ENCODE measurements around the gene AGT. TPM values are rescaled to one million over a fixed set of nuclear protein-coding genes. Genes with fewer than 3 reads are reported as not detected.
"Not testable (repeated sequence)": the region's sequence is repeated elsewhere in the genome, so short reads cannot be mapped to it uniquely, and the experiment has no call there.

Gene AGT
- total RNA-seq, 3 donors from 2014 or later (not counting 1 experiment from before 2014, with no cell fraction given) = not detected

DNA sequence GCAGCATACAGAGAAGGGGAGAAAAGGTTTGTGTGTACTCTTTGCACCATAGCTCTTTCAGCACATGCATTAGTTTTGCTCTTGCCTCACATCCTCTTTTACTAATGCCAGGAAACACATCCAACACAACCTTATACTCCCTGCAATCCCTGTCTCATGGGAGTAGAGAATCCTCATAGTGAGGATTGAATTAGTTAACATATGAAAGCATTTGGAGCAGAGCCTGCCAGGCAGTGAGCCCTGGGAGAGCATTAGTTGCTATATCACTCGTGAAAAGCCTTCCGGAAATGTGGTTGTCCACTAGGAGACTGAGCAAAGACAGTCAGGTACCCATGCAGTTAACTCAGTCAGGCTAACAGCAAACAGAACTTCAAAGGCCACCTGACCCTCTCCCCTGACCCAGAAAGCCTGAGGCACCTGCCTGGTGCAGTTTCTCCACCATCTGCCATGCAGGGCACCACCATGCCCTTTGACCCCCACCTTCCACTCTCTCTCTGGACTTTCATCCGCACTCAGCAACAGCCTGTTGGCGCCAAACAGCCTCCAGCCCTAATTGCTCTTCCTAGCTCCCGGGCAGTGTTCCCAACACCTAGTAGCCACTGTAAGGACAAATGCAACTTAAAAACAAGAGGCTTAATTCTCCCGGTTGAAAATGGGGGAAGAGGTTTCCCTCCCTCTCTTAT is 14.9 kb upstream of the AGT start:
- no peak overlapping the region for H3K4me3 Mint-ChIP-seq
- H3K4me3 ChIP-seq (ENCODE audit: low read length) = no peak overlapping the region
- ATAC-seq (no peak), DNase-seq (no peak)
- no peaks in the 10 kb centered on the region for H3K4me1 Mint-ChIP-seq
- TF ChIP-seq, protein P1, sequence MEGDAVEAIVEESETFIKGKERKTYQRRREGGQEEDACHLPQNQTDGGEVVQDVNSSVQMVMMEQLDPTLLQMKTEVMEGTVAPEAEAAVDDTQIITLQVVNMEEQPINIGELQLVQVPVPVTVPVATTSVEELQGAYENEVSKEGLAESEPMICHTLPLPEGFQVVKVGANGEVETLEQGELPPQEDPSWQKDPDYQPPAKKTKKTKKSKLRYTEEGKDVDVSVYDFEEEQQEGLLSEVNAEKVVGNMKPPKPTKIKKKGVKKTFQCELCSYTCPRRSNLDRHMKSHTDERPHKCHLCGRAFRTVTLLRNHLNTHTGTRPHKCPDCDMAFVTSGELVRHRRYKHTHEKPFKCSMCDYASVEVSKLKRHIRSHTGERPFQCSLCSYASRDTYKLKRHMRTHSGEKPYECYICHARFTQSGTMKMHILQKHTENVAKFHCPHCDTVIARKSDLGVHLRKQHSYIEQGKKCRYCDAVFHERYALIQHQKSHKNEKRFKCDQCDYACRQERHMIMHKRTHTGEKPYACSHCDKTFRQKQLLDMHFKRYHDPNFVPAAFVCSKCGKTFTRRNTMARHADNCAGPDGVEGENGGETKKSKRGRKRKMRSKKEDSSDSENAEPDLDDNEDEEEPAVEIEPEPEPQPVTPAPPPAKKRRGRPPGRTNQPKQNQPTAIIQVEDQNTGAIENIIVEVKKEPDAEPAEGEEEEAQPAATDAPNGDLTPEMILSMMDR (IDR thresholded peaks at IDR 0.05) = no peak
- no peak overlapping the region for H3K27ac Mint-ChIP-seq
- intact Hi-C loops (cut with micrococcal nuclease) = no loop called here
- H3K4me1 ChIP-seq (ENCODE audit: control insufficient read depth, insufficient read depth, low read length) = no peaks in the 10 kb centered on the region
- H3K9me3 Mint-ChIP-seq = no peaks in the 10 kb centered on the region
- H3K27me3 ChIP-seq (ENCODE audit: control insufficient read depth, insufficient read depth, low read length) = no peaks in the 10 kb centered on the region
- H3K36me3 ChIP-seq (ENCODE audit: control insufficient read depth, insufficient read depth, low read length) = no peaks in the 10 kb centered on the region
- 84% methylated on average over 5 of the region's 6 CpGs for WGBS (ENCODE audit: insufficient coverage)
- no peaks in the 10 kb centered on the region for H3K36me3 Mint-ChIP-seq
- peaks cover 3 to 26% of the 10 kb centered on the region in 2 donors for H3K27me3 Mint-ChIP-seq (ENCODE audit: low read depth in 2 of 2)
- no peak overlapping the region for H3K27ac ChIP-seq (ENCODE audit: low read length)
- H3K9me3 ChIP-seq (ENCODE audit: control insufficient read depth, insufficient read depth, low read length) = no peaks in the 10 kb centered on the region

DNA sequence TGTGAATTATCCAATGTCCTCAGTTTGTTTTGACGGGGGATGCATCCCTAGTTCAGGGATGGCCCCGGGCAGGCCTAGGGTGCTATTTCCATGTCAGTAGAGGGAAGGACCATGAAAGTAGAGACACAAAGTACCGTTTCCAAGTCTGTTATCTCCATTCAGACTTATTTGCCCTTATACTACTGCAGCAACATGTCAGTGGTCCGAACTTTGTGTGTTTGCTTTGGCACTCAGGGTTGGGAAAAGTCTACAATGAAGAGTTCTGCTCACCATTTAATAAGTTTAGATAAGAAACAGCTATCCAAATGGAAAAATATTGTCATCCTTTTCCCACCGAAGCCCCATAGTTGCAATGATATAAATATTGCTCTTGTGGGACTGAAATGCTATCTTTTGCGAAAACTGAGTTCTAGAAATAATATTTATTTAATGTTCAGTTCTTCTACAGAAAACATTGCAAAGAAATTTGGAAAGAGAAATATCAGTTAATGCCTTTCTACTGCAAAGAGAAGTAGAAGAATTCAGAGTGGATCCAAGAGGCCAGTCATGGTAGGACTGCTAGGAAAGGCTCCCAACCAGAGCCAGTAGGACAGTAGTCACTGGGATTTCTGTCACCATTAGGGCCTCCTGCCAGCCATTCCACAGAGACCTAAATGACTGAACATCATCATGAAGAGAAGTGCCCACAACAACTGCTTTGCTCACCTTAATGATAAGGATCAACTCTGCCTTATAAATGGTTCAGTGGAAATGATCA is 11.5 kb upstream of the AGT start:
- no peaks in the 10 kb centered on the region for H3K27me3 ChIP-seq (ENCODE audit: control insufficient read depth, insufficient read depth, low read length)
- Mint-ChIP-seq H3K36me3 (no peaks in the 10 kb centered on the region), H3K9me3 (no peaks in the 10 kb centered on the region), H3K4me1 (no peaks in the 10 kb centered on the region), H3K27ac (no peak overlapping the region), H3K4me3 (no peak overlapping the region), H3K27me3 (ENCODE audit: low read depth in 2 of 2) (peaks cover 7 to 26% of the 10 kb centered on the region in 2 donors)
- H3K4me1 ChIP-seq (ENCODE audit: control insufficient read depth, insufficient read depth, low read length) = no peaks in the 10 kb centered on the region
- intact Hi-C loops (cut with micrococcal nuclease) = no loop called here
- H3K4me3 ChIP-seq (ENCODE audit: low read length) = no peak overlapping the region
- ATAC-seq (no peak), DNase-seq (no peak)
- TF ChIP-seq, protein P1 (IDR thresholded peaks at IDR 0.05) = no peak
- 89% methylated on average over 3 of the region's 6 CpGs for WGBS (ENCODE audit: insufficient coverage)
- H3K27ac ChIP-seq (ENCODE audit: low read length) = no peak overlapping the region
- H3K9me3 ChIP-seq (ENCODE audit: control insufficient read depth, insufficient read depth, low read length) = peaks cover 3% of the 10 kb centered on the region
- no peaks in the 10 kb centered on the region for H3K36me3 ChIP-seq (ENCODE audit: control insufficient read depth, insufficient read depth, low read length)

DNA sequence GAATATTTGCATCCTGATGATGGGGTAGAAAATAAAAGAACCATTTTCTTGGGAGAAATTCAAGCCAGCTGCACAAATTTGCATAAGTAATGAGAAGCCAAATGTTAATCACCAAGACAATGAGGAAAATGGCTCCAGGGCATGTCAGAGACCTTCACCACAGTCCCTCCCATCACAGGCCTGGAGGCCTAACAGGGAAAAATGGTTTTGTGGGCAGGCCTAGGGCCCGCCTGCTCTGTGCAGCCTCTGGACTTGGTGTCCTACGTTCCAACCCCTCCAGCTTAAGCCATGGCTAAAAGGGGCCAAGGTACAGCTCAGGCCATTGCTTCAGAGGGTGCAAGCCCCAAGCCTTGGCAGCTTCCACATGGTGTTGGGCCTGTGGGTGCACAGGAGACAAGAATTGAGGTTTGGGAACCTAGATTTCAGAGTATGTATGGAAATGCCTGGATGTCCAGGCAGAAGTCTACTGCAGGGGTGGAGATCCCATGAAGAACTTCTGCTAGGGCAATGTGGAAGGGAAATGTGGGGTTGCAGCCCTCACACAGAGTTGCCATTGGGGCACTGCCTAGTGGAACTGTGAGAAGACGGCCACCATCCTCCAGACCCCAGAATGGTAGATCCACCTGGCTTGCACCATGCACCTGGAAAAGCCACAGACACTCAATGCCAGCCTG is 8.1 kb upstream of the AGT start:
- H3K36me3 ChIP-seq (ENCODE audit: control insufficient read depth, insufficient read depth, low read length); DNase-seq; H3K4me1 ChIP-seq (ENCODE audit: control insufficient read depth, insufficient read depth, low read length); H3K27ac Mint-ChIP-seq; H3K4me1 Mint-ChIP-seq; H3K27me3 ChIP-seq (ENCODE audit: control insufficient read depth, insufficient read depth, low read length); H3K9me3 Mint-ChIP-seq; intact Hi-C loops (cut with micrococcal nuclease); H3K4me3 ChIP-seq (ENCODE audit: low read length); H3K4me3 Mint-ChIP-seq; H3K36me3 Mint-ChIP-seq; ATAC-seq; H3K27me3 Mint-ChIP-seq (ENCODE audit: low read depth in 2 of 2); H3K9me3 ChIP-seq (ENCODE audit: control insufficient read depth, insufficient read depth, low read length); H3K27ac ChIP-seq (ENCODE audit: low read length): not testable (repeated sequence)
- WGBS (ENCODE audit: insufficient coverage) = 89% methylated on average over 3 of the region's 3 CpGs

DNA sequence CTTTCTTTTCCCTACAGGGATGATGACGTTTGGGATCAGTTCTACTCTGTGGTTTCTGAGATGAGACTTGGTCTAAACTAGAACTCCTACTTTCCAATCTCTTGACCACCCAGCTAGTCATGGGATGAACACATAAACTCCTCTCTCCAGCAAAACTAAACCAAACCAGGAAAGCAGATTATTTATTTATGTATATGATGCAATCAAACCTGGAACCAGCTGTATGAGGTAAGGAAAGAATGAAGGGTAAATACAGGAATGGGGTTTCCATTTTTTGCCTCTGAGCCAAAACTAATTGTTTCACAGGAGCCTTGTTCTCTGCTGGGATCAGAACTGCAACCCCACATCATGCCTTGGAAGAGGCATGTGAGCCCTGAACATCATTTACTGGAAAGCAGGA is 3.3 kb upstream of the AGT start:
- H3K4me1 Mint-ChIP-seq = no peaks in the 10 kb centered on the region
- H3K27ac ChIP-seq (ENCODE audit: low read length) = no peak overlapping the region
- TF ChIP-seq, protein P1 (IDR thresholded peaks at IDR 0.05) = no peak
- H3K27me3 Mint-ChIP-seq (ENCODE audit: low read depth in 2 of 2) = peaks cover 0 to 8% of the 10 kb centered on the region in 2 donors
- H3K36me3 ChIP-seq (ENCODE audit: control insufficient read depth, insufficient read depth, low read length) = no peaks in the 10 kb centered on the region
- H3K27me3 ChIP-seq (ENCODE audit: control insufficient read depth, insufficient read depth, low read length) = no peaks in the 10 kb centered on the region
- ATAC-seq (no peak), DNase-seq (no peak)
- no peak overlapping the region for H3K27ac Mint-ChIP-seq
- no peaks in the 10 kb centered on the region for H3K36me3 Mint-ChIP-seq
- H3K9me3 ChIP-seq (ENCODE audit: control insufficient read depth, insufficient read depth, low read length) = no peaks in the 10 kb centered on the region
- H3K4me3 Mint-ChIP-seq = no peak overlapping the region
- no peak overlapping the region for H3K4me3 ChIP-seq (ENCODE audit: low read length)
- intact Hi-C loops (cut with micrococcal nuclease) = no loop called here
- 100% methylated on average over 1 of the region's 1 CpG for WGBS (ENCODE audit: insufficient coverage)
- H3K4me1 ChIP-seq (ENCODE audit: control insufficient read depth, insufficient read depth, low read length) = no peaks in the 10 kb centered on the region
- H3K9me3 Mint-ChIP-seq = no peaks in the 10 kb centered on the region

DNA sequence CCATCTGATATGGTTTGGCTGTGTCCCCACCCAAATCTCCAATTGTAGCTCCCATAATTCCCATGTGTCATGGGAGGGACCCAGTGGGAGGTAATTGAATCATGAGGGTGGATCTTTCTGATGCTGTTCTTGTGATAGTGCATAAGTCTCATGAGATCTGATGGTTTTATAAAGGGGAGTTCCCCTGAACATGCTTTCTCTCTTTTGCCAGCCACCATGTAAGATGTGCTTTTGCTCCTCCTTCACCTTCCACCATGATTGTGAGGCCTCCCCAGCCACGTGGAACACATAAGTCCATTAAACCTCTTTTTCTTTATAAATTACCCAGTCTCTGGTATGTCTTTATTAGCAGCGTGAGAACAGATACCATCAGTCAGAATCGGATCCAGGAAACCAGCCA is 2.5 kb upstream of the AGT start:
- H3K4me3 Mint-ChIP-seq; H3K27me3 ChIP-seq (ENCODE audit: control insufficient read depth, insufficient read depth, low read length); DNase-seq; H3K27me3 Mint-ChIP-seq (ENCODE audit: low read depth in 2 of 2); H3K9me3 ChIP-seq (ENCODE audit: control insufficient read depth, insufficient read depth, low read length); H3K4me1 Mint-ChIP-seq; H3K4me3 ChIP-seq (ENCODE audit: low read length); H3K27ac ChIP-seq (ENCODE audit: low read length); ATAC-seq; H3K4me1 ChIP-seq (ENCODE audit: control insufficient read depth, insufficient read depth, low read length); H3K27ac Mint-ChIP-seq; intact Hi-C loops (cut with micrococcal nuclease); H3K36me3 ChIP-seq (ENCODE audit: control insufficient read depth, insufficient read depth, low read length); H3K9me3 Mint-ChIP-seq; H3K36me3 Mint-ChIP-seq: not testable (repeated sequence)
- WGBS (ENCODE audit: insufficient coverage) = 88% methylated on average over 3 of the region's 3 CpGs

Measured in natural killer cell (primary cell).